ENCODE measurements around the gene C17orf107.

DNA sequence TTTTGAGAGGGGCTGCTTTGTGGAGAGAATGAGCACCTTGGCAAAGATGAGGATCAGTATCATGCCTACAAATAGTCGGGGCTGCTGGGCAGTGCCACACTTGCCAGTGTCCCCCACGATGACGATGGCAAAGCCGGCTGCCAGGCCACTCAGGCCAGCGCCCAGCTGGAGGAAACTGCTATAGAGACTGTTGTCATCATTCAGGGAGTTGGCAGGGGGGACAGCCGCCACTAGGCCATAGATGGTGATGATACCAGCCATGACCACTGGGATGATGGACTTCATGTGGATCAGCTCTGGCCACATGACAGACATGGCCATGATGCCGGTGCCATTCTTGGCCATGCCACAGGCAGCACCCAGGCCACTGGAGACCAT lies 42.4 kb upstream of the C17orf107 start:
- TF ChIP-seq SP1 (IDR thresholded peaks at IDR 0.05), result no peak
- TF ChIP-seq BHLHE40 (IDR thresholded peaks at IDR 0.05; ENCODE audit: borderline replicate concordance), result no peak
- no peak for TF ChIP-seq ELF4 (IDR thresholded peaks at IDR 0.05)
- no peak for TF ChIP-seq SUZ12 (IDR thresholded peaks at IDR 0.05)
- no peak for TF ChIP-seq CTBP1 (IDR thresholded peaks at IDR 0.05; ENCODE audit: borderline replicate concordance)
- TF ChIP-seq, protein P1, sequence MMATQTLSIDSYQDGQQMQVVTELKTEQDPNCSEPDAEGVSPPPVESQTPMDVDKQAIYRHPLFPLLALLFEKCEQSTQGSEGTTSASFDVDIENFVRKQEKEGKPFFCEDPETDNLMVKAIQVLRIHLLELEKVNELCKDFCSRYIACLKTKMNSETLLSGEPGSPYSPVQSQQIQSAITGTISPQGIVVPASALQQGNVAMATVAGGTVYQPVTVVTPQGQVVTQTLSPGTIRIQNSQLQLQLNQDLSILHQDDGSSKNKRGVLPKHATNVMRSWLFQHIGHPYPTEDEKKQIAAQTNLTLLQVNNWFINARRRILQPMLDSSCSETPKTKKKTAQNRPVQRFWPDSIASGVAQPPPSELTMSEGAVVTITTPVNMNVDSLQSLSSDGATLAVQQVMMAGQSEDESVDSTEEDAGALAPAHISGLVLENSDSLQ (IDR thresholded peaks at IDR 0.05), result no peak
- TF ChIP-seq ARNT (IDR thresholded peaks at IDR 0.05), result no peak

All from HEK293T (cell line).